ENCODE measurements around the gene SORBS2.

DNA sequence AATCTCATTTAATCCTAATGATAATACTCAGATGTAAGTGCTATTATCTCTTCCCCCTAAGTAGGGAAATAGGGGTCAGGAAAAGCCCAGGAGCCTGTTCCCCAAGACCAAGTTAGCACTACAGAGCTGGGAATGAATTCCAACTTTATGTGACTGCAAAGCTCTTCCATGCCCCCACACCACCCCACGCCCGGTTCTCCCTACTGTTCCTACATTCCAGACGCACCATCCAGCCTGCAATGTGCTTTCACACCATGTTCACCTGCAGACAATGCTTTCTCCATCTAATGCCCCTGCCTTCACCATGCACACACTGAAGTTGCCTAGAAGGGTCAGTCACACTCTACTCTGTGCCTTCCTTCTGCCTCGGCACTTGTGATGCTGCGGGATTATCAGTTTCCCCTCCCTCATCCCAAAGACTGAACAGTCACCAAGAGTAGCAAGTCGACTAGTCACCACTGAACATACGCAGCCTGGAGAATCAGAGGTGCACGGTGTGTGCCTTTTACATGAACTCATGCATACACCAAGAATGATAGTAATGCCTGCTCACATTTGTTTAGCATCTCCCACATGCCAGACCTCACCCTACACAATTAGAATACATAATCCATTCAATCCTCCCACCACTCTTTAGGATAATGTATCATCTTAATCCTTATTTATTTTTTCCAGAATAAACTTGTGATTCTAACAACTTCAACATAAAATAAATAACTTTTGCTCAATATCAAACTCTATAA is 14.2 kb downstream of the SORBS2 start:
- TF ChIP-seq, protein P1, sequence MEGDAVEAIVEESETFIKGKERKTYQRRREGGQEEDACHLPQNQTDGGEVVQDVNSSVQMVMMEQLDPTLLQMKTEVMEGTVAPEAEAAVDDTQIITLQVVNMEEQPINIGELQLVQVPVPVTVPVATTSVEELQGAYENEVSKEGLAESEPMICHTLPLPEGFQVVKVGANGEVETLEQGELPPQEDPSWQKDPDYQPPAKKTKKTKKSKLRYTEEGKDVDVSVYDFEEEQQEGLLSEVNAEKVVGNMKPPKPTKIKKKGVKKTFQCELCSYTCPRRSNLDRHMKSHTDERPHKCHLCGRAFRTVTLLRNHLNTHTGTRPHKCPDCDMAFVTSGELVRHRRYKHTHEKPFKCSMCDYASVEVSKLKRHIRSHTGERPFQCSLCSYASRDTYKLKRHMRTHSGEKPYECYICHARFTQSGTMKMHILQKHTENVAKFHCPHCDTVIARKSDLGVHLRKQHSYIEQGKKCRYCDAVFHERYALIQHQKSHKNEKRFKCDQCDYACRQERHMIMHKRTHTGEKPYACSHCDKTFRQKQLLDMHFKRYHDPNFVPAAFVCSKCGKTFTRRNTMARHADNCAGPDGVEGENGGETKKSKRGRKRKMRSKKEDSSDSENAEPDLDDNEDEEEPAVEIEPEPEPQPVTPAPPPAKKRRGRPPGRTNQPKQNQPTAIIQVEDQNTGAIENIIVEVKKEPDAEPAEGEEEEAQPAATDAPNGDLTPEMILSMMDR (IDR thresholded peaks at IDR 0.05; ENCODE audit: extremely low read depth in 1 of 2, insufficient read depth in 1 of 2, low read depth in 1 of 2, low read length in 2 of 2): no peak
- no peak for TF ChIP-seq POLR2AphosphoS5 (IDR thresholded peaks at IDR 0.05; ENCODE audit: insufficient read depth, low read depth, low read length)
- no peak for TF ChIP-seq POLR2A (IDR thresholded peaks at IDR 0.05; ENCODE audit: low read depth, low read length)

Data from endothelial cell of umbilical vein (primary cell).